HCT116 (cell line): ENCODE measurements around the gene TCF7L2. TPM values are rescaled to one million over a fixed set of nuclear protein-coding genes. Genes with fewer than 3 reads are reported as not detected.
A peak's percentile ranks its signal among the peaks of the same experiment; 100 is the strongest.

Experiments
- ATAC-seq: fragments of 200-7000 bp; cut with Tn5 transposase; 2 replicates; pipeline ENCODE4 v1.9.1; 2020; ENCODE audit warnings: mild to moderate bottlenecking, moderate library complexity
- BruUV-seq: library from RNA; stranded (reverse); fragments of 400-500 nt; replicated peaks from 2 replicates; lab custom pipeline; 2021; lab: Mats Ljungman, UMichigan
- CTCF ChIA-PET: fragments of 300-600 bp; sonication (Branson Sonifier 250); formaldehyde crosslinking; loops from one replicate; lab custom pipeline; 2021; ENCODE audit warnings: antibody characterized with exemption; lab: Charles Lee
- POLR2A ChIA-PET: fragments of 300-600, 350-600 bp; sonication (Branson Sonifier 250); formaldehyde crosslinking; loops from one replicate; lab custom pipeline; 2021; ENCODE audit warnings: antibody characterized with exemption; lab: Charles Lee
- RAD21 ChIA-PET, 2 experiments: fragments of 300-600 bp; sonication (Branson Sonifier 250); formaldehyde crosslinking; loops; one replicate each; lab custom pipeline; 2023; ENCODE audit warnings: low total read pairs in 2 of 2; ENCODE audit not compliant: uncharacterized antibody in 2 of 2, unreplicated experiment in 2 of 2, low non-redundant PET in 1 of 2; lab: Charles Lee
- DNase-seq: peaks from one replicate; pipeline ENCODE4 v3.0.0-alpha.2; 2010; ENCODE audit warnings: low read depth, low spot score
- H2AFZ ChIP-seq: fragments of 200-600 bp; shearing (Covaris generic), sonication (generic); 2 replicates; pipeline ENCODE4 v1.6.1; 2017; ENCODE audit warnings: low read depth, mixed run types, mixed read lengths, antibody characterized with exemption, low read length; ENCODE audit not compliant: poor library complexity, severe bottlenecking
- H3K27ac ChIP-seq: 2 replicates; pipeline ENCODE4 v1.5.1; 2012; ENCODE audit warnings: low read depth, low read length
- H3K27me3 ChIP-seq: fragments of 200-600 bp; sonication (generic); 2 replicates; pipeline ENCODE4 v1.6.1; 2016; ENCODE audit warnings: mixed run types, low read length, mixed read lengths; ENCODE audit not compliant: insufficient read depth
- H3K36me3 ChIP-seq, 2 experiments: fragments of 200-500 bp in 1 of 2; fragments of 200-600 bp in 1 of 2; sonication (Bioruptor generic) in 1 of 2; sonication (generic) in 1 of 2; 2 replicates each; pipeline versions ENCODE4 v1.5.1 to v1.6.1; 2014 to 2016; ENCODE audit warnings: low read length in 2 of 2, inconsistent platforms in 1 of 2, mixed read lengths in 1 of 2, mixed run types in 1 of 2; ENCODE audit not compliant: insufficient read depth in 2 of 2, control insufficient read depth in 1 of 2
- H3K4me1 ChIP-seq, 2 experiments: fragments of 200-600 bp in 1 of 2; sonication (generic) in 1 of 2; 2 replicates each; pipeline versions ENCODE4 v1.5.1 to v1.6.1; 2012 to 2017; ENCODE audit warnings: low read length in 2 of 2, inconsistent platforms in 1 of 2, mild to moderate bottlenecking in 1 of 2, mixed read lengths in 1 of 2, mixed run types in 1 of 2, moderate library complexity in 1 of 2; ENCODE audit not compliant: insufficient read depth in 2 of 2, control insufficient read depth in 1 of 2
- H3K4me2 ChIP-seq: fragments of 200-600 bp; sonication (generic); 2 replicates; pipeline ENCODE4 v1.6.1; 2017; ENCODE audit warnings: mixed run types, low read length, mixed read lengths
- H3K4me3 ChIP-seq, 2 experiments: fragments of 200-600 bp in 1 of 2; sonication (generic) in 1 of 2; replicated peaks in 1 of 2; 2 replicates each; pipeline ENCODE4 v1.5.1; 2011 to 2016; ENCODE audit warnings: low read length in 2 of 2, control low read depth in 1 of 2, low read depth in 1 of 2, mild to moderate bottlenecking in 1 of 2, mixed read lengths in 1 of 2, mixed run types in 1 of 2
- H3K79me2 ChIP-seq: fragments of 200-600 bp; sonication (generic); 2 replicates; pipeline ENCODE4 v1.6.1; 2017; ENCODE audit warnings: mild to moderate bottlenecking, mixed run types, low read length, moderate library complexity, mixed read lengths; ENCODE audit not compliant: insufficient read depth
- H3K9ac ChIP-seq: fragments of 200-600 bp; sonication (generic); 2 replicates; pipeline ENCODE4 v1.6.1; 2016; ENCODE audit warnings: low read length, mixed read lengths
- H3K9me2 ChIP-seq: fragments of 200-600 bp; sonication (generic), shearing (Covaris generic); 2 replicates; pipeline ENCODE4 v1.6.1; 2017; ENCODE audit warnings: mixed run types, mild to moderate bottlenecking, moderate library complexity; ENCODE audit not compliant: insufficient read depth
- H3K9me3 ChIP-seq, 2 experiments: fragments of 200-500 bp in 1 of 2; fragments of 200-600 bp in 1 of 2; sonication (Bioruptor generic) in 1 of 2; sonication (generic) in 1 of 2; 2 replicates each; pipeline ENCODE4 v1.6.1; 2014 to 2017; ENCODE audit warnings: low read length in 2 of 2, mixed read lengths in 2 of 2, inconsistent platforms in 1 of 2, low read depth in 1 of 2, mild to moderate bottlenecking in 1 of 2, mixed run types in 1 of 2, moderate library complexity in 1 of 2; ENCODE audit not compliant: control insufficient read depth in 1 of 2, insufficient read depth in 1 of 2
- H4K20me1 ChIP-seq: fragments of 200-600 bp; sonication (generic), shearing (Covaris generic); 2 replicates; pipeline ENCODE4 v1.6.1; 2017; ENCODE audit warnings: mixed run types, mild to moderate bottlenecking, moderate library complexity; ENCODE audit not compliant: insufficient read depth
- EZH2 ChIP-seq: fragments of 200-600 bp; sonication (generic); IDR thresholded peaks from 2 replicates; pipeline ENCODE4 v1.6.1; 2017; ENCODE audit warnings: antibody characterized with exemption, mixed run types
- FOSL1 ChIP-seq: IDR thresholded peaks from 2 replicates; pipeline ENCODE4 v1.6.1; 2012; ENCODE audit warnings: low read depth
- JUND ChIP-seq: IDR thresholded peaks from 2 replicates; pipeline ENCODE4 v1.6.1; 2012
- POLR2A ChIP-seq: IDR thresholded peaks from 2 replicates; pipeline ENCODE4 v1.7.0; 2011; ENCODE audit warnings: borderline replicate concordance; ENCODE audit not compliant: insufficient read depth, insufficient read length; ENCODE audit errors: extremely low read depth
- POLR2AphosphoS5 ChIP-seq: IDR thresholded peaks from 2 replicates; pipeline ENCODE4 v1.6.1; 2011; ENCODE audit warnings: mild to moderate bottlenecking, low read depth, low read length, moderate library complexity
- RAD21 ChIP-seq: IDR thresholded peaks from 2 replicates; pipeline ENCODE4 v1.6.1; 2012; ENCODE audit warnings: low read depth, mild to moderate bottlenecking
- SP1 ChIP-seq: IDR thresholded peaks from 2 replicates; pipeline ENCODE4 v1.6.1; 2012; ENCODE audit warnings: low read depth
- TCF7L2 ChIP-seq: IDR thresholded peaks from 2 replicates; pipeline ENCODE4 v1.7.0; 2011; ENCODE audit warnings: borderline replicate concordance, inconsistent platforms; ENCODE audit not compliant: insufficient read depth, insufficient read length; ENCODE audit errors: extremely low read depth
- ZFX ChIP-seq: fragments of 450-650 bp; IDR thresholded peaks from 2 replicates; pipeline ENCODE4 v1.6.1; 2017
- intact Hi-C: fragments of 100-400 bp; cut with micrococcal nuclease; formaldehyde crosslinking; loops from 2 replicates; pipeline ENCODE4 v1.10.0; 2022
- total RNA-seq: library from RNA; stranded (reverse); gene quantifications from one replicate; pipeline ENCODE4 v1.2.1, GENCODE V29; 2021; ENCODE audit not compliant: unreplicated experiment
- TF ChIP-seq, protein P1 (sequence below): IDR thresholded peaks from 2 replicates; pipeline ENCODE4 v1.6.1; 2012

TCF7L2 gene
- total RNA-seq, 1 experiment from 2014 or later = 164 TPM

DNA sequence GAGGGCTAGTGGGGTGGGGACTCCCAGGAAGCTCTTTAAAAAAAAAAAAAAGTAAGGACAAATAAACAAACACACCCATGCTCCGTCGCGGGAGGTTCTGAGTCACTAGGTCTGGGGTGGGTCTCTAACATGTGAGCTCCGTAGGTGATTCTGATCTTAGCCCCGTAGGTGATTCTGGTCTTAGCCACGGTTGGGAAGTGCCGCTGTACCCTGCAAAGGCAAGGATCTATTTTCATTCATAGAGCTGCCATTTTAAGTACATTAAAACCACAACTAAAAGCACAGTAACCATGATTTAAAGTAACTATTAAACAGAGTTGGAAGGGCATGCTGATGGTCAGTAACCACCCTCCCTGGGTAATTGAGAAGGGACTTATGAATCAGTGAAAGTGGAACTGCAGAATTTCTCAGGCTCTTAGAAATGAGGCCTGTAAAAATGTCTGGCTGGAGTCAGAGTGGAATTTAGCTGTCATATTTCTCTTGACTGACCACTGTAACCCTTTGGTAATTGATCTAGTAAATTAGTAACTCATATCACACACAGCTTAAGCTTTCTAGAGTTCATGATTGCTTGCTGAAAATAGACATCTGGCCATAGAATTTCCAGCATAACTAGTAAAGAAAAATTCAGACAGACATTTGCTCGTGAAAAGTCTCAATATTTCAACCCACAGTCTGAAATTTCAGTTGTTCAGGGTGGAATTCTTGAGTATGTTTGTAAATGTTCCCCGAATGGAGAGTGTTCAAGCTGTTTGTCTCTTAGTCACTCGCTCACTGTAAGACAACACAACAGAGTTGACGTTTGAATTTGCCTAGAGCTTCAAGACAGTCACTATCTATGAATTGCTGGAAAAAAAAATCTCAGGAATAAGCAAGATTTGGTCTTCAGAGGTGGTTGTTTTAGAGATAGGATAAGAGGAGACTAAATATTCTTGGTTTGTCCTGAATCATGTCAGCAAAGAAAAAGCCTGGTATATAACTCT lies 34.2 kb upstream of the TCF7L2 start:
- no peaks in the 10 kb centered on the region for H3K79me2 ChIP-seq
- no peaks in the 10 kb centered on the region for H3K9me2 ChIP-seq
- intact Hi-C loops = no loop called here
- ChIA-PET RAD21 (interaction anchor here in 1 of 2 experiments (0.9 kb wide), 1 partner anchor 171 kb away, joined by 3 read pairs; no protein-coding TSS in a partner anchor), CTCF (no interaction called here), POLR2A (interaction anchor here (1.1 to 1.9 kb wide), 5 partner anchors 12 to 33 kb away, joined by 3 to 10 read pairs (median 5); partner anchors contain the start of gene TCF7L2)
- no peaks in the 10 kb centered on the region for H4K20me1 ChIP-seq
- peak overlapping the region; percentile 44 for H3K9ac ChIP-seq
- peak; percentile 80 for DNase-seq
- TSS peak; percentile 39 for BruUV-seq
- H3K4me2 ChIP-seq = peak overlapping the region; percentile 70
- H3K36me3 ChIP-seq = no peaks in the 10 kb centered on the region
- H3K27me3 ChIP-seq = no peaks in the 10 kb centered on the region
- peak overlapping the region; percentile 39 for H2AFZ ChIP-seq
- peak overlapping the region; percentile 1 to 38 for H3K4me3 ChIP-seq
- H3K27ac ChIP-seq = peak overlapping the region; percentile 39; the same call in 1 of the 2 replicates
- no peaks in the 10 kb centered on the region for H3K9me3 ChIP-seq
- H3K4me1 ChIP-seq = peaks cover 33 to 66% of the 10 kb centered on the region in 2 experiments
- ATAC-seq = peak; percentile 76
- TF ChIP-seq POLR2A (no peak), POLR2AphosphoS5 (peak; percentile 65), TCF7L2 (peak; percentile 22), JUND (peak; percentile 57; the same call in 1 of the 2 replicates), RAD21 (0 out of 2 replicates have a peak, but pooled peaks have one; percentile 4), FOSL1 (peak; percentile 24; the same call in 1 of the 2 replicates), SP1 (peak; percentile 45), EZH2 (no peak), ZFX (no peak)
- TF ChIP-seq, protein P1, sequence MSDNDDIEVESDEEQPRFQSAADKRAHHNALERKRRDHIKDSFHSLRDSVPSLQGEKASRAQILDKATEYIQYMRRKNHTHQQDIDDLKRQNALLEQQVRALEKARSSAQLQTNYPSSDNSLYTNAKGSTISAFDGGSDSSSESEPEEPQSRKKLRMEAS = peak; percentile 68; the same call in 1 of the 2 replicates
